Left kidney (tissue), 2 donors: Measurements from ENCODE around the gene GABBR2. TPM values are rescaled to one million over a fixed set of nuclear protein-coding genes. Genes with fewer than 3 reads are reported as not detected.
"Not testable (repeated sequence)": the region's sequence is repeated elsewhere in the genome, so short reads cannot be mapped to it uniquely, and the experiment has no call there.

Experiments
- DNase-seq: peaks from one replicate; pipeline ENCODE4 v3.0.0-alpha.2; 2013
- polyA plus RNA-seq: library from polyadenylated mRNA; unstranded; fragments of 120-200 nt; gene quantifications from one replicate; pipeline ENCODE4 v1.2.1, GENCODE V29; 2013; ENCODE audit not compliant: insufficient read length

The GABBR2 gene
- polyA plus RNA-seq, 1 donor = 6.3 TPM

- no peak for DNase-seq
These were observed 112.2 kb downstream of the GABBR2 start for GRCh38 chr9:98596486-98596885.

GRCh38 chr9:98594546-98595160 lies 114.1 kb downstream of the GABBR2 start:
- DNase-seq = no peak

GRCh38 chr9:98593354-98594253 lies 115.1 kb downstream of the GABBR2 start:
- no peak for DNase-seq

GRCh38 chr9:98591696-98592095 lies 117.0 kb downstream of the GABBR2 start:
- DNase-seq = no peak

- no peak for DNase-seq
These were observed 118.6 kb downstream of the GABBR2 start for GRCh38 chr9:98590101-98590500.

GRCh38 chr9:98589102-98589501 lies 119.6 kb downstream of the GABBR2 start:
- DNase-seq = no peak

GRCh38 chr9:98584853-98585438 lies 123.8 kb downstream of the GABBR2 start:
- not testable (repeated sequence) for DNase-seq

GRCh38 chr9:98584059-98584458 lies 124.7 kb downstream of the GABBR2 start:
- DNase-seq = no peak

- no peak for DNase-seq
These were observed 125.3 kb downstream of the GABBR2 start for GRCh38 chr9:98583417-98583816.

GRCh38 chr9:98580956-98581355 lies 127.8 kb downstream of the GABBR2 start:
- DNase-seq = no peak

- no peak for DNase-seq
These were observed 129.0 kb downstream of the GABBR2 start for GRCh38 chr9:98579700-98580099.

- no peak for DNase-seq
These were observed 131.3 kb downstream of the GABBR2 start for GRCh38 chr9:98577446-98577845.

GRCh38 chr9:98576859-98577258 lies 131.9 kb downstream of the GABBR2 start:
- DNase-seq = no peak

- DNase-seq = no peak
These were observed 132.4 kb downstream of the GABBR2 start for GRCh38 chr9:98576354-98576753.

GRCh38 chr9:98575379-98576346 lies 133.1 kb downstream of the GABBR2 start:
- no peak for DNase-seq

- no peak for DNase-seq
These were observed 134.9 kb downstream of the GABBR2 start for GRCh38 chr9:98573749-98574278.

- DNase-seq = no peak
These were observed 135.9 kb downstream of the GABBR2 start for GRCh38 chr9:98572796-98573195.

- no peak for DNase-seq
These were observed 136.6 kb downstream of the GABBR2 start for GRCh38 chr9:98572054-98572627.

GRCh38 chr9:98571643-98572042 lies 137.1 kb downstream of the GABBR2 start:
- no peak for DNase-seq

GRCh38 chr9:98570663-98571440 lies 137.9 kb downstream of the GABBR2 start:
- no peak for DNase-seq
